CD14-positive monocyte (primary cell): ENCODE measurements around the gene SRP9. TPM values are rescaled to one million over a fixed set of nuclear protein-coding genes. Genes with fewer than 3 reads are reported as not detected.

Source experiments
- DNase-seq, 3 donors: peaks; one replicate each; pipeline ENCODE4 v3.0.0-alpha.2; 2011 to 2022
- H2AFZ ChIP-seq: 2 replicates; pipeline ENCODE4 v1.6.0; 2012; ENCODE audit warnings: mild to moderate bottlenecking, low read depth, low read length, inconsistent platforms; ENCODE audit not compliant: insufficient read depth, poor library complexity, severe bottlenecking
- H3K27ac ChIP-seq, 2 donors: 1 replicate in 1 of 2; 2 replicates in 1 of 2; pipeline ENCODE4 v1.5.1; 2012 to 2013; ENCODE audit warnings: low read length in 2 of 2, control low read depth in 1 of 2, inconsistent platforms in 1 of 2, low read depth in 1 of 2, mild to moderate bottlenecking in 1 of 2
- H3K27me3 ChIP-seq, 2 donors: one replicate each; pipeline versions ENCODE4 v1.6.0 to v1.6.1; 2011 to 2013; ENCODE audit warnings: low read length in 2 of 2; ENCODE audit not compliant: control insufficient read depth in 2 of 2, insufficient read depth in 2 of 2
- H3K36me3 ChIP-seq, 2 donors: replicated peaks in 1 of 2; 1 replicate in 1 of 2; 2 replicates in 1 of 2; pipeline versions ENCODE4 v1.5.1 to v1.6.1; 2012 to 2013; ENCODE audit warnings: low read length in 2 of 2, control low read depth in 1 of 2, inconsistent platforms in 1 of 2, mild to moderate bottlenecking in 1 of 2; ENCODE audit not compliant: insufficient read depth in 2 of 2, control insufficient read depth in 1 of 2
- H3K4me1 ChIP-seq, 2 donors: 1 replicate in 1 of 2; 2 replicates in 1 of 2; pipeline versions ENCODE4 v1.5.1 to v1.6.1; 2012 to 2013; ENCODE audit warnings: low read length in 2 of 2, control low read depth in 1 of 2, inconsistent platforms in 1 of 2, mild to moderate bottlenecking in 1 of 2, moderate library complexity in 1 of 2; ENCODE audit not compliant: insufficient read depth in 2 of 2, control insufficient read depth in 1 of 2
- H3K4me2 ChIP-seq: replicated peaks from 2 replicates; pipeline ENCODE3; 2012; ENCODE audit warnings: low read length, moderate library complexity, mild to moderate bottlenecking; ENCODE audit not compliant: poor library complexity, severe bottlenecking; ENCODE audit errors: extremely low read depth
- H3K4me3 ChIP-seq, 3 experiments: fragments of 200-600 bp in 1 of 3; sonication (generic) in 1 of 3; replicated peaks in 1 of 3; 1 replicate in 2 of 3; 2 replicates in 1 of 3; pipeline ENCODE4 v1.5.1; 2011 to 2013; ENCODE audit warnings: low read length in 3 of 3, mild to moderate bottlenecking in 3 of 3, control low read depth in 2 of 3, low read depth in 2 of 3, inconsistent platforms in 1 of 3, moderate library complexity in 1 of 3
- H3K79me2 ChIP-seq: 2 replicates; pipeline ENCODE4 v1.6.0; 2012; ENCODE audit warnings: mild to moderate bottlenecking, control low read depth, inconsistent platforms, low read length, moderate library complexity; ENCODE audit not compliant: insufficient read depth
- H3K9ac ChIP-seq: 2 replicates; pipeline ENCODE4 v1.6.0; 2017; ENCODE audit warnings: low read length, mild to moderate bottlenecking; ENCODE audit not compliant: insufficient read depth, poor library complexity, severe bottlenecking
- H3K9me3 ChIP-seq, 2 donors: replicated peaks in 1 of 2; 1 replicate in 1 of 2; 2 replicates in 1 of 2; pipeline versions ENCODE4 v1.5.1 to v1.6.1; 2012 to 2013; ENCODE audit warnings: low read length in 2 of 2, control low read depth in 1 of 2; ENCODE audit not compliant: control insufficient read depth in 1 of 2, insufficient read depth in 1 of 2
- H4K20me1 ChIP-seq: 2 replicates; pipeline ENCODE4 v1.6.0; 2012; ENCODE audit warnings: mild to moderate bottlenecking, low read length, control low read depth, moderate library complexity; ENCODE audit not compliant: insufficient read depth
- H3K27ac Mint-ChIP-seq, 7 donors: one replicate each; pipeline ENCODE4 v1.8.0; 2020; ENCODE audit warnings: mild to moderate bottlenecking in 7 of 7, mixed read lengths in 7 of 7, moderate library complexity in 6 of 7, inconsistent platforms in 2 of 7
- H3K27me3 Mint-ChIP-seq, 3 donors: one replicate each; pipeline ENCODE4 v1.8.0; 2021 to 2022; ENCODE audit warnings: low read depth in 3 of 3, mild to moderate bottlenecking in 3 of 3, mixed read lengths in 3 of 3, moderate library complexity in 3 of 3, inconsistent platforms in 1 of 3
- H3K36me3 Mint-ChIP-seq, 2 donors: one replicate each; pipeline ENCODE4 v1.8.0; 2020; ENCODE audit warnings: mixed read lengths in 2 of 2, inconsistent platforms in 1 of 2, mild to moderate bottlenecking in 1 of 2
- H3K4me1 Mint-ChIP-seq: one replicate; pipeline ENCODE4 v1.8.0; 2020; ENCODE audit warnings: mild to moderate bottlenecking, mixed read lengths
- H3K4me3 Mint-ChIP-seq, 2 donors: one replicate each; pipeline ENCODE4 v1.8.0; 2020; ENCODE audit warnings: mild to moderate bottlenecking in 2 of 2, mixed read lengths in 2 of 2, moderate library complexity in 1 of 2
- H3K9me3 Mint-ChIP-seq, 7 donors: one replicate each; pipeline ENCODE4 v1.8.0; 2020 to 2022; ENCODE audit warnings: mixed read lengths in 7 of 7, mild to moderate bottlenecking in 6 of 7, moderate library complexity in 6 of 7, inconsistent platforms in 2 of 7
- WGBS: methylation state at CpG from one replicate; pipeline ENCODE4 v1.1.5; 2013; ENCODE audit warnings: missing lambda C conversion rate; ENCODE audit not compliant: insufficient coverage; 5-methylcytosine and 5-hydroxymethylcytosine counted together
- intact Hi-C, 2 donors: fragments of 100-400 bp; cut with micrococcal nuclease; formaldehyde crosslinking; loops; one replicate each; pipeline versions ENCODE4 v1.15.0 to v1.15.1; 2023
- polyA plus RNA-seq, 3 donors: library from polyadenylated mRNA; depleted of rRNA in 1 of 3; unstranded in 2 of 3; stranded (reverse) in 1 of 3; fragments of 300-500 nt in 2 of 3; fragments of >200 nt in 1 of 3; fragmentation: Illumina TruSeq in 2 of 3; gene quantifications; 1 replicate in 2 of 3; 2 replicates in 1 of 3; pipeline ENCODE4 v1.2.3, GENCODE V29; 2012 to 2021
- small RNA-seq: library from RNA; depleted of rRNA; stranded (forward); fragments of <200 nt; gene quantifications from one replicate; pipeline ENCODE3, GENCODE V24; 2012; ENCODE audit warnings: low read depth; ENCODE audit not compliant: insufficient read length
- TF ChIP-seq, protein P1 (sequence below): fragments of 200-600 bp; IDR thresholded peaks from one replicate; pipeline ENCODE4 v1.8.0; 2022; ENCODE audit warnings: antibody characterized with exemption, mild to moderate bottlenecking

SRP9 gene
- polyA plus RNA-seq, 3 donors, result 89.5 to 329 (median 281) TPM

DNA sequence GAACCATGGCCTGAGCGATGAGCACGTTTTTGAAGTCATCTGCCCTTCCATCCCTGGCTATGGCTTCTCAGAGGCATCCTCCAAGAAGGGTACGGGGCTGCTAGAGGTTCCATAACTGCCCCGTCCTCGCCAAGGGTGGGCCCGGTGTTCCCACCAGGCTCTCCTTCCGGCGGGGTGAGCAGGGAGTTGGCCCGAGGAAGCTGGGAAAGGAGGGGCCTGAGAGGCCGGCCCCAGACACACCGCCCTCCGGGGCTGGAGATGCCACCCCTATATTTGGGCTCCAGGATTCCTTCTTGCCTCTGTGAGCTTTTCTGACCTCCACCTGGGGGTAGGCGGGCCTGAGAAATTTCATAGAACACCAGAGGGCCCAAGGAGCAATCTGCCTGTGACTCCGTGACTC lies 61.2 kb downstream of the SRP9 start:
- Histone ChIP-seq H2AFZ (no peak overlapping the region), H3K27me3 (no peaks in the 10 kb centered on the region), H3K36me3 (peaks cover 3 to 4% of the 10 kb centered on the region in 2 donors), H3K9ac (no peak overlapping the region), H3K9me3 (no peaks in the 10 kb centered on the region), H3K4me1 (no peaks in the 10 kb centered on the region), H3K4me3 (no peak overlapping the region), H4K20me1 (no peaks in the 10 kb centered on the region), H3K27ac (no peak overlapping the region), H3K79me2 (no peaks in the 10 kb centered on the region), H3K4me2 (no peak overlapping the region)
- Mint-ChIP-seq H3K27me3 (peaks cover 0 to 4% (median 0%) of the 10 kb centered on the region in 3 donors), H3K36me3 (peaks cover 10 to 29% of the 10 kb centered on the region in 2 donors), H3K4me3 (no peak overlapping the region), H3K9me3 (peaks cover 0 to 4% (median 0%) of the 10 kb centered on the region in 7 donors), H3K27ac (no peak overlapping the region), H3K4me1 (peaks cover 5% of the 10 kb centered on the region)
- intact Hi-C loops, result no loop called here
- 96% methylated on average over 12 of the region's 14 CpGs for WGBS
- no peak for DNase-seq
- TF ChIP-seq, protein P1, sequence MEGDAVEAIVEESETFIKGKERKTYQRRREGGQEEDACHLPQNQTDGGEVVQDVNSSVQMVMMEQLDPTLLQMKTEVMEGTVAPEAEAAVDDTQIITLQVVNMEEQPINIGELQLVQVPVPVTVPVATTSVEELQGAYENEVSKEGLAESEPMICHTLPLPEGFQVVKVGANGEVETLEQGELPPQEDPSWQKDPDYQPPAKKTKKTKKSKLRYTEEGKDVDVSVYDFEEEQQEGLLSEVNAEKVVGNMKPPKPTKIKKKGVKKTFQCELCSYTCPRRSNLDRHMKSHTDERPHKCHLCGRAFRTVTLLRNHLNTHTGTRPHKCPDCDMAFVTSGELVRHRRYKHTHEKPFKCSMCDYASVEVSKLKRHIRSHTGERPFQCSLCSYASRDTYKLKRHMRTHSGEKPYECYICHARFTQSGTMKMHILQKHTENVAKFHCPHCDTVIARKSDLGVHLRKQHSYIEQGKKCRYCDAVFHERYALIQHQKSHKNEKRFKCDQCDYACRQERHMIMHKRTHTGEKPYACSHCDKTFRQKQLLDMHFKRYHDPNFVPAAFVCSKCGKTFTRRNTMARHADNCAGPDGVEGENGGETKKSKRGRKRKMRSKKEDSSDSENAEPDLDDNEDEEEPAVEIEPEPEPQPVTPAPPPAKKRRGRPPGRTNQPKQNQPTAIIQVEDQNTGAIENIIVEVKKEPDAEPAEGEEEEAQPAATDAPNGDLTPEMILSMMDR, result no peak

Small RNAs within 50 kb of the gene (small RNA-seq; reads per million reads assigned to genes)
- gene RNU6-1304P, result not detected

Other genes starting within 250 kb of the SRP9 start
- gene ENAH, start 124.7 kb upstream of the SRP9 start, polyA plus RNA-seq, result under 1 TPM in 1 of 3 donors, not detected in 2; 0.12 TPM
- gene EPHX1, start 32.3 kb downstream of the SRP9 start, polyA plus RNA-seq, result 10 to 100 TPM in 1 of 3 donors, 1 to 10 TPM in 2; 4.6 to 23.8 (median 7.4) TPM
- gene TMEM63A, start 104.6 kb downstream of the SRP9 start, polyA plus RNA-seq, result 10 to 100 TPM in 1 of 3 donors, 1 to 10 TPM in 2; 3.0 to 48.0 (median 5.8) TPM
- gene LEFTY1, start 111.3 kb downstream of the SRP9 start, polyA plus RNA-seq, result under 1 TPM in 1 of 3 donors, not detected in 2; 0.13 TPM
- gene PYCR2, start 146.4 kb downstream of the SRP9 start, polyA plus RNA-seq, result 10 to 100 TPM; 21.4 to 72.5 (median 26.6) TPM
- gene LEFTY2, start 163.4 kb downstream of the SRP9 start, polyA plus RNA-seq, result not detected
- 10 to 100 TPM in 1 of 3 donors, 1 to 10 TPM in 2; 6.8 to 18.0 (median 8.4) TPM for gene SDE2, start 221.5 kb downstream of the SRP9 start, polyA plus RNA-seq